HTR-8/SVneo (cell line): ENCODE measurements around the gene CST9L.

Experiments used
- DNase-seq: peaks from one replicate; pipeline ENCODE4 v3.0.0; 2011; ENCODE audit warnings: low spot score, mixed read lengths; ENCODE audit not compliant: insufficient read length
- FAIRE-seq: peaks from 2 replicates; lab custom pipeline; 2011; peaks lifted over from hg19 to GRCh38; lab: Jason Lieb, UNC

Gene CST9L

GRCh38 chr20:23550227-23550626 is 18.1 kb downstream of the CST9L start:
- DNase-seq (no peak), FAIRE-seq (no peak)

GRCh38 chr20:23548408-23548807 is 19.9 kb downstream of the CST9L start:
- no peak for FAIRE-seq
- DNase-seq, result no peak

- FAIRE-seq (no peak), DNase-seq (no peak)
Observed at GRCh38 chr20:23547613-23548012, 20.7 kb downstream of the CST9L start.

- DNase-seq (no peak), FAIRE-seq (no peak)
Observed at GRCh38 chr20:23546435-23547144, 21.7 kb downstream of the CST9L start.

- DNase-seq (no peak), FAIRE-seq (no peak)
Observed at GRCh38 chr20:23544133-23544532, 24.2 kb downstream of the CST9L start.

GRCh38 chr20:23542801-23543200 is 25.5 kb downstream of the CST9L start:
- no peak for DNase-seq
- no peak for FAIRE-seq

GRCh38 chr20:23541776-23542175 is 26.5 kb downstream of the CST9L start:
- DNase-seq (no peak), FAIRE-seq (no peak)

- no peak for DNase-seq
- FAIRE-seq, result no peak
Observed at GRCh38 chr20:23541330-23541729, 27.0 kb downstream of the CST9L start.

- DNase-seq, result no peak
- no peak for FAIRE-seq
Observed at GRCh38 chr20:23540624-23541023, 27.7 kb downstream of the CST9L start.

- FAIRE-seq, result no peak
Observed at GRCh38 chr20:23537030-23537429, 31.3 kb downstream of the CST9L start.

GRCh38 chr20:23536328-23536974 is 31.8 kb downstream of the CST9L start:
- FAIRE-seq, result no peak
- DNase-seq, result no peak

More at GRCh38 chr20:23537030-23537429, 31.3 kb downstream of the CST9L start:
- no peak for DNase-seq

GRCh38 chr20:23534801-23535593 is 33.3 kb downstream of the CST9L start:
- no peak for DNase-seq
- no peak for FAIRE-seq

GRCh38 chr20:23533161-23533560 is 35.1 kb downstream of the CST9L start:
- DNase-seq, result no peak
- FAIRE-seq, result no peak

- DNase-seq (no peak), FAIRE-seq (no peak)
Observed at GRCh38 chr20:23532533-23532932, 35.8 kb downstream of the CST9L start.

GRCh38 chr20:23530937-23531567 is 37.2 kb downstream of the CST9L start:
- no peak for FAIRE-seq
- no peak for DNase-seq

GRCh38 chr20:23528867-23529431 is 39.3 kb downstream of the CST9L start:
- DNase-seq (no peak), FAIRE-seq (no peak)

- FAIRE-seq, result no peak
- no peak for DNase-seq
Observed at GRCh38 chr20:23526850-23527249, 41.4 kb downstream of the CST9L start.

GRCh38 chr20:23524146-23524545 is 44.1 kb downstream of the CST9L start:
- no peak for DNase-seq
- no peak for FAIRE-seq

- no peak for DNase-seq
- no peak for FAIRE-seq
Observed at GRCh38 chr20:23520185-23520584, 48.1 kb downstream of the CST9L start.

GRCh38 chr20:23519556-23519955 is 48.7 kb downstream of the CST9L start:
- FAIRE-seq, result no peak
- DNase-seq, result no peak
